Astrocyte (in vitro differentiated cells and primary cell): ENCODE measurements around the gene MCM8. TPM values are rescaled to one million over a fixed set of nuclear protein-coding genes. Genes with fewer than 3 reads are reported as not detected.

Experiments
- DNase-seq: peaks from one replicate; pipeline ENCODE4 v3.0.0-alpha.2; 2010; ENCODE audit warnings: low read depth
- FAIRE-seq: peaks from 2 replicates; lab custom pipeline; 2011; peaks lifted over from hg19 to GRCh38; lab: Jason Lieb, UNC
- H2AFZ ChIP-seq: 2 replicates; pipeline ENCODE4 v1.6.0; 2012; ENCODE audit warnings: low read depth, low read length, inconsistent platforms
- H3K27ac ChIP-seq: 2 replicates; pipeline ENCODE4 v1.5.1; 2011; ENCODE audit warnings: low read depth, low read length, inconsistent platforms
- H3K27me3 ChIP-seq: 2 replicates; pipeline ENCODE4 v1.6.0; 2011; ENCODE audit warnings: low read length, inconsistent platforms; ENCODE audit not compliant: insufficient read depth
- H3K36me3 ChIP-seq: 2 replicates; pipeline ENCODE4 v1.5.1; 2011; ENCODE audit warnings: low read length, inconsistent platforms; ENCODE audit not compliant: insufficient read depth
- H3K4me1 ChIP-seq: 2 replicates; pipeline ENCODE4 v1.5.1; 2011; ENCODE audit warnings: low read length, inconsistent platforms; ENCODE audit not compliant: insufficient read depth
- H3K4me2 ChIP-seq: 2 replicates; pipeline ENCODE4 v1.6.0; 2012; ENCODE audit warnings: low read length, inconsistent platforms
- H3K4me3 ChIP-seq: 2 replicates; pipeline ENCODE4 v1.5.1; 2011; ENCODE audit warnings: low read depth, mild to moderate bottlenecking, low read length, inconsistent platforms; ENCODE audit not compliant: insufficient read depth
- H3K79me2 ChIP-seq: 2 replicates; pipeline ENCODE4 v1.6.0; 2012; ENCODE audit warnings: mild to moderate bottlenecking, low read length, inconsistent platforms; ENCODE audit not compliant: insufficient read depth
- H3K9ac ChIP-seq: 2 replicates; pipeline ENCODE4 v1.6.0; 2012; ENCODE audit warnings: mild to moderate bottlenecking, low read length, inconsistent platforms
- H3K9me3 ChIP-seq: 2 replicates; pipeline ENCODE4 v1.5.1; 2012; ENCODE audit warnings: low read depth, mild to moderate bottlenecking, low read length, inconsistent platforms; ENCODE audit not compliant: insufficient read depth
- H4K20me1 ChIP-seq: 2 replicates; pipeline ENCODE4 v1.6.0; 2012; ENCODE audit warnings: low read length, inconsistent platforms; ENCODE audit not compliant: insufficient read depth
- H3K27ac Mint-ChIP-seq: one replicate; pipeline ENCODE4 v1.8.0; 2021; ENCODE audit warnings: mild to moderate bottlenecking, mixed read lengths; ENCODE audit not compliant: unreplicated experiment
- H3K27me3 Mint-ChIP-seq: one replicate; pipeline ENCODE4 v1.8.0; 2021; ENCODE audit warnings: low read depth, mixed read lengths; ENCODE audit not compliant: unreplicated experiment
- H3K36me3 Mint-ChIP-seq: one replicate; pipeline ENCODE4 v1.8.0; 2021; ENCODE audit warnings: low read depth, mixed read lengths; ENCODE audit not compliant: unreplicated experiment
- H3K4me1 Mint-ChIP-seq: one replicate; pipeline ENCODE4 v1.8.0; 2021; ENCODE audit warnings: low read depth, mixed read lengths; ENCODE audit not compliant: unreplicated experiment
- H3K4me3 Mint-ChIP-seq: one replicate; pipeline ENCODE4 v1.8.0; 2021; ENCODE audit warnings: mild to moderate bottlenecking, moderate library complexity, mixed read lengths; ENCODE audit not compliant: unreplicated experiment
- H3K9me3 Mint-ChIP-seq: one replicate; pipeline ENCODE4 v1.8.0; 2021; ENCODE audit warnings: mild to moderate bottlenecking, mixed read lengths; ENCODE audit not compliant: unreplicated experiment
- EZH2 ChIP-seq: IDR thresholded peaks from 2 replicates; pipeline ENCODE4 v1.6.1; 2012; ENCODE audit warnings: mild to moderate bottlenecking, low read length, inconsistent platforms; ENCODE audit not compliant: insufficient read depth
- total RNA-seq: library from RNA; stranded (reverse); gene quantifications from 2 replicates; pipeline ENCODE4 v1.2.1, GENCODE V29; 2021
- TF ChIP-seq, protein P1 (sequence below): IDR thresholded peaks from 2 replicates; pipeline ENCODE4 v1.5.1; 2011; ENCODE audit warnings: low read depth, mild to moderate bottlenecking, inconsistent platforms, low read length, moderate library complexity; ENCODE audit not compliant: insufficient read depth

The MCM8 gene
- total RNA-seq, 1 donor from 2014 or later: 5.7 TPM

DNA sequence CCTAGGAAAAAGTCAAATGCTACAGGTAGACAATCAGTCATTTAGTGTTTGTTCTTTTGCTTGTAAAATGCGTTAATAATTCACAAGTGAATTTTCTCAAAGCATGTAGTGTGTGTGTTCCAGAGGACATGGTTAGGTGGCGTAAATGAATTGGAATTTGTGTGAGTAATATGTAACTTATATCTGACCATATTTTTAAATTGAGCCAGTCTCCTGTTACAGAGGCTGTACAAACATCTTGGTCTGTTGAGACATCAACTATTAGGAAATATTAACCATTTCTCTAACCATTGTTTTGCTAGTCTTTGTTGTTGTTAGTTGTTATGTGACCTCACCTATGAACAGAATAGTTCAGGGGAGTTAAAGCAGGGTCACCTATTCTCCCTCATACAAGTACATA, 22.7 kb downstream of the MCM8 start:
- no peak overlapping the region for H3K9ac ChIP-seq

DNA sequence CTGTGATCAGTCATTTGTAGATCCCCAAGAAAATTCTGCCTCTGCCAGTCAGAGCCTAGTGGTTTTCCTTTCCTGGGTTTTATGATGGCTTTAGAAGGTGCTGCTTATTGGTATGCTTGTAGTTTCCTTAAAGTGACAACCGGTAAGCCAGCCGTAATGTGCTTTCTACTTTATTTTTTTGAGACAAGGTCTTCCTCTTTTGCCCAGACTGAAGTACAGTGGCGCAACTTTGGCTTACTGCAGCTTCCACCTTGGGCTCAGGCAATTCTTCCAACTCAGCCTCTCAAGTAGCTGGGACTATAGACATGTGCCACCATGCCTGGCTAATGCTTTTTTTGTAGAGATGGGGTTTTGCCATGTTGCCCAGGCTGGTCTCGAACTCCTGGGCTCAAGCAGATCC, 23.5 kb downstream of the MCM8 start:
- Histone ChIP-seq H3K4me2 (no peak overlapping the region), H3K9me3 (no peaks in the 10 kb centered on the region), H4K20me1 (no peaks in the 10 kb centered on the region), H3K79me2 (no peaks in the 10 kb centered on the region), H3K27me3 (no peaks in the 10 kb centered on the region), H2AFZ (no peak overlapping the region), H3K27ac (no peak overlapping the region), H3K4me1 (peaks cover 2% of the 10 kb centered on the region), H3K36me3 (peaks cover 9% of the 10 kb centered on the region), H3K4me3 (no peak overlapping the region), H3K9ac (no peak overlapping the region)
- no peak for TF ChIP-seq EZH2
- TF ChIP-seq, protein P1, sequence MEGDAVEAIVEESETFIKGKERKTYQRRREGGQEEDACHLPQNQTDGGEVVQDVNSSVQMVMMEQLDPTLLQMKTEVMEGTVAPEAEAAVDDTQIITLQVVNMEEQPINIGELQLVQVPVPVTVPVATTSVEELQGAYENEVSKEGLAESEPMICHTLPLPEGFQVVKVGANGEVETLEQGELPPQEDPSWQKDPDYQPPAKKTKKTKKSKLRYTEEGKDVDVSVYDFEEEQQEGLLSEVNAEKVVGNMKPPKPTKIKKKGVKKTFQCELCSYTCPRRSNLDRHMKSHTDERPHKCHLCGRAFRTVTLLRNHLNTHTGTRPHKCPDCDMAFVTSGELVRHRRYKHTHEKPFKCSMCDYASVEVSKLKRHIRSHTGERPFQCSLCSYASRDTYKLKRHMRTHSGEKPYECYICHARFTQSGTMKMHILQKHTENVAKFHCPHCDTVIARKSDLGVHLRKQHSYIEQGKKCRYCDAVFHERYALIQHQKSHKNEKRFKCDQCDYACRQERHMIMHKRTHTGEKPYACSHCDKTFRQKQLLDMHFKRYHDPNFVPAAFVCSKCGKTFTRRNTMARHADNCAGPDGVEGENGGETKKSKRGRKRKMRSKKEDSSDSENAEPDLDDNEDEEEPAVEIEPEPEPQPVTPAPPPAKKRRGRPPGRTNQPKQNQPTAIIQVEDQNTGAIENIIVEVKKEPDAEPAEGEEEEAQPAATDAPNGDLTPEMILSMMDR: no peak
- H3K27ac Mint-ChIP-seq: no peak overlapping the region
- no peaks in the 10 kb centered on the region for H3K4me1 Mint-ChIP-seq
- FAIRE-seq: no peak
- H3K9me3 Mint-ChIP-seq: no peaks in the 10 kb centered on the region
- no peaks in the 10 kb centered on the region for H3K36me3 Mint-ChIP-seq
- no peak for DNase-seq
- H3K4me3 Mint-ChIP-seq: no peak overlapping the region
- H3K27me3 Mint-ChIP-seq: no peaks in the 10 kb centered on the region

More for the DNA sequence above, 22.7 kb downstream of the MCM8 start:
- no peak overlapping the region for H3K4me3 Mint-ChIP-seq
- Histone ChIP-seq H3K27me3 (no peaks in the 10 kb centered on the region), H3K4me1 (peaks cover 2% of the 10 kb centered on the region), H3K79me2 (no peaks in the 10 kb centered on the region), H3K4me3 (no peak overlapping the region), H3K27ac (no peak overlapping the region), H4K20me1 (no peaks in the 10 kb centered on the region), H3K4me2 (no peak overlapping the region), H3K36me3 (peaks cover 5% of the 10 kb centered on the region), H2AFZ (no peak overlapping the region), H3K9me3 (no peaks in the 10 kb centered on the region)
- H3K9me3 Mint-ChIP-seq: no peaks in the 10 kb centered on the region
- DNase-seq: peak; percentile 10
- no peak overlapping the region for H3K27ac Mint-ChIP-seq
- TF ChIP-seq EZH2: no peak
- TF ChIP-seq, protein P1: no peak
- H3K36me3 Mint-ChIP-seq: no peaks in the 10 kb centered on the region
- H3K27me3 Mint-ChIP-seq: no peaks in the 10 kb centered on the region
- no peak for FAIRE-seq
- no peaks in the 10 kb centered on the region for H3K4me1 Mint-ChIP-seq

DNA sequence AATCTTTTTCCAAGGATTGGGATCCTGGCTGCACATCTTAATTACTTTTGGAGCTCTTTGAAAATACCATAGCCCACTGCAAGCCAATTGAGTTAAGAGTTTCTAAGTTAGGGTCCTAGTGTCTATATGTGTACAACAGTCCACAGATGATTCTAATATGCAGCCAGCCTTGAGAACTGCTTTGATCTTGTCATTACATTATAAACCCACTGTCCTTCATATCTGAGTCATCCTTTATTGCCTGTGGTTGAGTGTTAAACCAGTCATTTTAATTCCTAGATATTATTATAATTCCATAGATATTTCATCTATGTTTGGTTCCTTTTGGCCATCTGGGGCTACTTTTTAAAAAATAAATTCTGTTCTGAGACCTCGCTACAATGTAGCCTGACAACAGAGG, 24.1 kb downstream of the MCM8 start:
- H3K9me3 ChIP-seq: no peaks in the 10 kb centered on the region
- FAIRE-seq (no peak), DNase-seq (no peak)
- no peak overlapping the region for H3K27ac ChIP-seq
- Mint-ChIP-seq H3K27me3 (no peaks in the 10 kb centered on the region), H3K9me3 (no peaks in the 10 kb centered on the region), H3K4me3 (no peak overlapping the region), H3K36me3 (no peaks in the 10 kb centered on the region), H3K4me1 (no peaks in the 10 kb centered on the region), H3K27ac (no peak overlapping the region)
- TF ChIP-seq EZH2: no peak
- TF ChIP-seq, protein P1: no peak
- no peaks in the 10 kb centered on the region for H4K20me1 ChIP-seq
- no peak overlapping the region for H3K9ac ChIP-seq
- no peak overlapping the region for H2AFZ ChIP-seq
- no peak overlapping the region for H3K4me3 ChIP-seq
- no peaks in the 10 kb centered on the region for H3K27me3 ChIP-seq
- H3K4me1 ChIP-seq: peaks cover 2% of the 10 kb centered on the region
- peaks cover 12% of the 10 kb centered on the region for H3K36me3 ChIP-seq
- H3K79me2 ChIP-seq: no peaks in the 10 kb centered on the region
- H3K4me2 ChIP-seq: no peak overlapping the region
